H1 (cell line): ENCODE measurements around the gene ZBTB45. TPM values are rescaled to one million over a fixed set of nuclear protein-coding genes. Genes with fewer than 3 reads are reported as not detected.

ENCODE experiments used
- CTCF ChIA-PET: fragments of 300-600 bp; sonication (Branson Sonifier 250); formaldehyde crosslinking; loops from one replicate; lab custom pipeline; 2021; ENCODE audit not compliant: partially characterized antibody; lab: Charles Lee
- POLR2A ChIA-PET: fragments of 300-600 bp; sonication (Branson Sonifier 250); formaldehyde crosslinking; loops from one replicate; lab custom pipeline; 2021; ENCODE audit warnings: inconsistent platforms; ENCODE audit not compliant: partially characterized antibody; lab: Charles Lee
- DNase-seq, 2 experiments: peaks; one replicate each; pipeline versions ENCODE4 v3.0.0 to v3.0.0-alpha.2; 2010 to 2022; ENCODE audit warnings: low spot score in 2 of 2, low read depth in 1 of 2, mixed read lengths in 1 of 2
- FAIRE-seq: peaks from 2 replicates; lab custom pipeline; 2011; peaks lifted over from hg19 to GRCh38; lab: Jason Lieb, UNC
- H2AFZ ChIP-seq: 2 replicates; pipeline ENCODE4 v1.8.1; 2012; ENCODE audit warnings: low read length, inconsistent platforms
- H2AK5ac ChIP-seq: 2 replicates; pipeline ENCODE4 v1.6.1; 2013; ENCODE audit warnings: low read depth, low read length
- H2BK120ac ChIP-seq: replicated peaks from 2 replicates; pipeline ENCODE3; 2013; ENCODE audit warnings: low read depth, low read length, inconsistent platforms
- H2BK12ac ChIP-seq: 2 replicates; pipeline ENCODE4 v1.6.1; 2013; ENCODE audit warnings: low read depth, low read length
- H2BK15ac ChIP-seq: 2 replicates; pipeline ENCODE4 v1.6.1; 2013; ENCODE audit warnings: low read length
- H2BK20ac ChIP-seq: 2 replicates; pipeline ENCODE4 v1.6.1; 2013; ENCODE audit warnings: low read length
- H2BK5ac ChIP-seq: 2 replicates; pipeline ENCODE4 v1.6.1; 2013; ENCODE audit warnings: low read depth, low read length
- H3K14ac ChIP-seq: 2 replicates; pipeline ENCODE4 v1.6.1; 2013; ENCODE audit warnings: inconsistent platforms; ENCODE audit not compliant: insufficient read length
- H3K18ac ChIP-seq: 2 replicates; pipeline ENCODE4 v1.6.1; 2013; ENCODE audit warnings: low read length; ENCODE audit errors: extremely low read depth
- H3K23ac ChIP-seq: 2 replicates; pipeline ENCODE4 v1.6.1; 2013; ENCODE audit warnings: inconsistent platforms; ENCODE audit not compliant: insufficient read length
- H3K23me2 ChIP-seq: 2 replicates; pipeline ENCODE4 v1.6.1; 2013; ENCODE audit warnings: low read depth, low read length
- H3K27ac ChIP-seq: 2 replicates; pipeline ENCODE4 v1.6.1; 2011; ENCODE audit warnings: low read depth, low read length, inconsistent platforms
- H3K27me3 ChIP-seq, 4 experiments: replicated peaks in 1 of 4; 1 replicate in 1 of 4; 2 replicates in 3 of 4; pipeline versions ENCODE4 v1.6.1 to v1.8.1; 2011 to 2013; ENCODE audit warnings: low read length in 3 of 4, mild to moderate bottlenecking in 3 of 4, inconsistent platforms in 2 of 4, mixed read lengths in 2 of 4, moderate library complexity in 1 of 4; ENCODE audit not compliant: control insufficient read depth in 3 of 4, insufficient read depth in 3 of 4; ENCODE audit errors: extremely low read depth in 1 of 4
- H3K36me3 ChIP-seq, 4 experiments: 2 replicates each; pipeline versions ENCODE4 v1.6.1 to v1.8.1; 2011 to 2013; ENCODE audit warnings: mild to moderate bottlenecking in 4 of 4, low read length in 3 of 4, moderate library complexity in 2 of 4, control low read depth in 1 of 4, inconsistent platforms in 1 of 4; ENCODE audit not compliant: insufficient read depth in 4 of 4, control insufficient read depth in 2 of 4
- H3K4ac ChIP-seq: replicated peaks from 2 replicates; pipeline ENCODE3; 2013; ENCODE audit warnings: low read length, low read depth, mixed read lengths, inconsistent platforms; ENCODE audit not compliant: insufficient read length
- H3K4me1 ChIP-seq, 4 experiments: replicated peaks in 1 of 4; 1 replicate in 1 of 4; 2 replicates in 3 of 4; pipeline versions ENCODE4 v1.6.1 to v1.8.1; 2011 to 2013; ENCODE audit warnings: low read length in 3 of 4, inconsistent platforms in 2 of 4, mixed read lengths in 1 of 4; ENCODE audit not compliant: insufficient read depth in 4 of 4, control insufficient read depth in 3 of 4
- H3K4me2 ChIP-seq, 2 experiments: 2 replicates each; pipeline versions ENCODE4 v1.6.1 to v1.8.1; 2011 to 2013; ENCODE audit warnings: low read depth in 2 of 2, low read length in 2 of 2, control low read depth in 1 of 2, inconsistent platforms in 1 of 2, mild to moderate bottlenecking in 1 of 2; ENCODE audit not compliant: insufficient read depth in 1 of 2
- H3K4me3 ChIP-seq, 4 experiments: fragments of 200-600, 300-600 bp in 1 of 4; sonication (generic), shearing (Covaris generic), sonication (Bioruptor Twin) in 1 of 4; 2 replicates each; pipeline versions ENCODE4 v1.5.1 to v1.8.1; 2011 to 2016; ENCODE audit warnings: low read length in 4 of 4, low read depth in 3 of 4, control low read depth in 2 of 4, inconsistent platforms in 2 of 4, mild to moderate bottlenecking in 2 of 4, mixed read lengths in 1 of 4, moderate library complexity in 1 of 4; ENCODE audit not compliant: insufficient read depth in 2 of 4; ENCODE audit errors: extremely low read depth in 1 of 4
- H3K56ac ChIP-seq: replicated peaks from 2 replicates; pipeline ENCODE3; 2013; ENCODE audit warnings: low read depth, mild to moderate bottlenecking, mixed read lengths, low read length, inconsistent platforms; ENCODE audit not compliant: insufficient read length
- H3K79me1 ChIP-seq: 2 replicates; pipeline ENCODE4 v1.6.1; 2013; ENCODE audit warnings: low read depth, low read length, control low read depth
- H3K79me2 ChIP-seq, 2 experiments: 2 replicates each; pipeline versions ENCODE4 v1.6.1 to v1.8.1; 2012 to 2013; ENCODE audit warnings: low read length in 2 of 2, mild to moderate bottlenecking in 2 of 2, inconsistent platforms in 1 of 2; ENCODE audit not compliant: insufficient read depth in 2 of 2, control insufficient read depth in 1 of 2
- H3K9ac ChIP-seq, 4 experiments: replicated peaks in 1 of 4; 1 replicate in 1 of 4; 2 replicates in 3 of 4; pipeline versions ENCODE4 v1.6.1 to v1.8.1; 2011 to 2013; ENCODE audit warnings: low read depth in 3 of 4, low read length in 3 of 4, control low read depth in 2 of 4, mild to moderate bottlenecking in 2 of 4, moderate library complexity in 2 of 4, inconsistent platforms in 1 of 4; ENCODE audit errors: extremely low read depth in 1 of 4
- H3K9me3 ChIP-seq, 2 experiments: 2 replicates each; pipeline versions ENCODE4 v1.6.1 to v1.8.1; 2012 to 2013; ENCODE audit warnings: mild to moderate bottlenecking in 2 of 2, moderate library complexity in 2 of 2, control low read depth in 1 of 2, inconsistent platforms in 1 of 2, low read depth in 1 of 2, low read length in 1 of 2, mixed read lengths in 1 of 2; ENCODE audit not compliant: insufficient read depth in 2 of 2
- H4K20me1 ChIP-seq, 2 experiments: replicated peaks in 1 of 2; 2 replicates each; pipeline versions ENCODE3 to v1.8.1; 2011 to 2013; ENCODE audit warnings: inconsistent platforms in 2 of 2, low read length in 2 of 2, mild to moderate bottlenecking in 1 of 2; ENCODE audit not compliant: insufficient read depth in 2 of 2, control insufficient read depth in 1 of 2
- H4K5ac ChIP-seq: 2 replicates; pipeline ENCODE4 v1.6.1; 2013; ENCODE audit warnings: low read length, low read depth, mixed read lengths, inconsistent platforms; ENCODE audit not compliant: insufficient read length
- H4K8ac ChIP-seq: 2 replicates; pipeline ENCODE4 v1.8.0; 2013; ENCODE audit warnings: mild to moderate bottlenecking, moderate library complexity, low read length, inconsistent platforms; ENCODE audit not compliant: insufficient read depth; ENCODE audit errors: extremely low read depth
- H4K91ac ChIP-seq: replicated peaks from 2 replicates; pipeline ENCODE3; 2013; ENCODE audit warnings: low read length, mixed read lengths, inconsistent platforms; ENCODE audit not compliant: insufficient read length
- POLR2A ChIP-seq, 2 experiments: IDR thresholded peaks; 1 replicate in 1 of 2; 2 replicates in 1 of 2; pipeline ENCODE4 v1.6.1; 2011; ENCODE audit warnings: low read depth in 2 of 2, low read length in 2 of 2, mild to moderate bottlenecking in 2 of 2; ENCODE audit errors: control extremely low read depth in 1 of 2
- SIX5 ChIP-seq: IDR thresholded peaks from 2 replicates; pipeline ENCODE4 v1.6.1; 2011; ENCODE audit warnings: mild to moderate bottlenecking, low read depth, low read length
- WGBS, 2 experiments: shearing (Covaris generic) in 1 of 2; methylation state at CpG; one replicate each; pipeline versions ENCODE4 v1.1.6 to v1.1.7; 2013 to 2015; ENCODE audit warnings: low lambda C conversion rate in 2 of 2, mixed read lengths in 2 of 2, inconsistent platforms in 1 of 2, low coverage in 1 of 2, missing lambda C conversion rate in 1 of 2; ENCODE audit not compliant: insufficient replicate concordance in 2 of 2, insufficient coverage in 1 of 2, insufficient read length in 1 of 2; ENCODE audit errors: extremely low coverage in 1 of 2, missing lambda C conversion rate in 1 of 2; 5-methylcytosine and 5-hydroxymethylcytosine counted together
- polyA plus RNA-seq, 7 experiments: library from polyadenylated mRNA; depleted of rRNA in 3 of 7; stranded (reverse) in 5 of 7; unstranded in 2 of 7; fragments of >200 nt in 5 of 7; fragments of 200-250 nt in 2 of 7; gene quantifications; 1 replicate in 5 of 7; 2 replicates in 1 of 7; 4 replicates in 1 of 7; pipeline versions ENCODE4 v1.2.1 to v1.2.3, GENCODE V29; 2011 to 2013; ENCODE audit warnings: missing spikeins in 2 of 7, mixed read lengths in 2 of 7
- total RNA-seq: library from RNA; stranded (reverse); fragmentation: NEBNext Ultra II Directional; extraction: Animal tissue kit (Norgen Biotek cat#: 25700); gene quantifications from 2 replicates; pipeline ENCODE4 v1.2.1, GENCODE V29; 2021

The ZBTB45 gene
- total and polyA plus RNA-seq, 2 of the 8 experiments (the other 6 are each of a cell fraction or from before 2014, with no cell fraction given): 16.9 to 17.2 TPM

- no peak overlapping the region for H3K23ac ChIP-seq
- no peak overlapping the region for H2BK120ac ChIP-seq
- peak overlapping the region; percentile 89 for H4K5ac ChIP-seq
- DNase-seq: no peak
- peaks cover 0 to 7% of the 10 kb centered on the region in 2 experiments for H4K20me1 ChIP-seq
- H3K4me1 ChIP-seq: peaks cover 0 to 38% (median 16%) of the 10 kb centered on the region in 4 experiments; a peak in 6 of 7 replicates
- peaks cover 0 to 16% (median 6%) of the 10 kb centered on the region in 4 experiments; a peak in 4 of 7 replicates for H3K27me3 ChIP-seq
- H3K79me1 ChIP-seq: no peaks in the 10 kb centered on the region; the same call in 1 of the 2 replicates
- CTCF ChIA-PET: interaction anchor here (1.0 to 7.3 kb wide), 5 partner anchors 15 to 41 kb away, joined by 3 to 35 read pairs (median 7); partner anchors contain the start of gene ZBTB45
- no peaks in the 10 kb centered on the region for H3K9me3 ChIP-seq
- H2BK5ac ChIP-seq: peak overlapping the region; percentile 21; the same call in 1 of the 2 replicates
- H3K4me2 ChIP-seq: peak overlapping the region; percentile 78 to 96
- H3K9ac ChIP-seq: peak overlapping the region; percentile 38 to 99 (median 90)
- no peak overlapping the region for H2BK20ac ChIP-seq
- H2AK5ac ChIP-seq: peak overlapping the region; percentile 75
- peak overlapping the region; percentile 81 for H4K8ac ChIP-seq
- peaks cover 6 to 15% (median 10%) of the 10 kb centered on the region in 4 experiments for H3K36me3 ChIP-seq
- no peak overlapping the region for H2AFZ ChIP-seq
- WGBS, 2 experiments: 90% methylated on average over 8 of the region's 8 CpGs; no CpG with 5 or more reads in 1 of the 2 experiments
- peak in 1 of 2 experiments; percentile 25; a peak in 1 of 3 replicates for TF ChIP-seq POLR2A (IDR thresholded peaks at IDR 0.05; ENCODE audit: control extremely low read depth in 1 of 2, low read depth in 2 of 2, low read length in 2 of 2)
- TF ChIP-seq SIX5: no peak
- H3K4me3 ChIP-seq: peak overlapping the region; percentile 76 to 97 (median 86)
- H3K18ac ChIP-seq: no peak overlapping the region; the same call in 1 of the 2 replicates
- peak overlapping the region; percentile 37 for H3K4ac ChIP-seq
- peaks cover 7 to 19% of the 10 kb centered on the region in 2 experiments for H3K79me2 ChIP-seq
- POLR2A ChIA-PET: interaction anchor here (1.0 to 17.2 kb wide), 12 partner anchors 10 to 168 kb away, joined by 3 to 434 read pairs (median 7); partner anchors contain the start of genes CHMP2A, MZF1, RNF225 and SLC27A5
- peak overlapping the region; percentile 94 for H3K27ac ChIP-seq
- H3K14ac ChIP-seq: no peak overlapping the region
- peak overlapping the region; percentile 27 for H4K91ac ChIP-seq
- FAIRE-seq: no peak
- peak overlapping the region; percentile 14; the same call in 1 of the 2 replicates for H2BK15ac ChIP-seq
- H2BK12ac ChIP-seq: 0 out of 2 replicates have a peak overlapping the region, but pooled peaks have one; percentile 13
- peaks cover 26% of the 10 kb centered on the region for H3K23me2 ChIP-seq
- peak overlapping the region; percentile 81 for H3K56ac ChIP-seq
Measured at GRCh38 chr19:58560007-58560887, 40.6 kb upstream of the ZBTB45 start.
